ENCODE data around the gene RABL2B.

The RABL2B gene

GRCh38 chr22:50737728-50738648 is 45.4 kb downstream of the RABL2B start, which contains the start of gene ACR:
Gene ACR (plus strand): TSS chr22:50738204. CDS start chr22:50738236, 32 bp downstream.
- DNase-seq: no peak

GRCh38 chr22:50735739-50736030 is 47.8 kb downstream of the RABL2B start:
- DNase-seq: no peak

- no peak for DNase-seq
These were observed 48.3 kb downstream of the RABL2B start for GRCh38 chr22:50734986-50735738.

GRCh38 chr22:50734343-50734771 is 49.1 kb downstream of the RABL2B start:
- DNase-seq: no peak

DNA sequence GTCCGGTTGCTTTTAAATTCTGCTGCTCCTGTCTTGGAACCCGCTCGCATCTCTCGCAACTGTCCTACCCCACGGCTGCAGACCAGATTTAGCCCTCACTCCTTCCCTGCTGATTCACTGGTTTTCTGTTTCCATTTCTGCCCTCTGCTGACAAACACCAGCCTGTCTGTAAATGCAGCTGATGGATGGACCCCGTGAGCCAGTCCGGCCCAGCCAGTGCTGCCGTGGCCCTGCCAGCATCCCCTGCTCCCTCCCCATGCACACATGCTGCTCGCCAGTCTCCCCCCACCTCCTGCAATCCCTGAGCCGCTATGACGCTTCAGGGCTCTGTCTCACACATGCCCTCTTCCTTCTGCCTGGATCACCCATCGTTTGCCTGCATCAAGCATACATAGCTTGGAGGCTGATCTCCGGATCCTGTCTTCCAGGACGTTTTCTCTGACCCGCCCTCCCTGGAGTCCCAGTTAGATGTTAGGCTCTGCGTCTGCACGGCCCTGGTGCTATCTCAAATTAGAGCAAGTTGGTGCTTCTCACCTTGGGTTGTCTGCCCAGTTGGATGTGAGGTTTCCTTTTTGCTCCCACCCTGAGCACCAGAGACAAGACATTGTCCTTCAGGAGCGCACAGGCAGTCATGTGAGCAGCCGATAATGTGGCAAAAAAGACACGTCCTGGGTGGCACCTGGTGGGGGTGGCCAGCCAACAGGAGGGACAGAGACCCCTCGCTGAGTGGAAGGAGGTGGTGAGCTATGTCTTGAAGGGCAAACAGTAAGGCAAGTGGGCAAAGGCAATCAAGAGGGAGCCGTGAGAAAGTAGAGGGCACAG is 49.7 kb downstream of the RABL2B start:
- no peak for DNase-seq

- no peak for DNase-seq
These were observed 50.8 kb downstream of the RABL2B start for GRCh38 chr22:50732681-50733080.

GRCh38 chr22:50731811-50732624 is 51.4 kb downstream of the RABL2B start:
- peak; percentile 21 to 38 for DNase-seq

DNA sequence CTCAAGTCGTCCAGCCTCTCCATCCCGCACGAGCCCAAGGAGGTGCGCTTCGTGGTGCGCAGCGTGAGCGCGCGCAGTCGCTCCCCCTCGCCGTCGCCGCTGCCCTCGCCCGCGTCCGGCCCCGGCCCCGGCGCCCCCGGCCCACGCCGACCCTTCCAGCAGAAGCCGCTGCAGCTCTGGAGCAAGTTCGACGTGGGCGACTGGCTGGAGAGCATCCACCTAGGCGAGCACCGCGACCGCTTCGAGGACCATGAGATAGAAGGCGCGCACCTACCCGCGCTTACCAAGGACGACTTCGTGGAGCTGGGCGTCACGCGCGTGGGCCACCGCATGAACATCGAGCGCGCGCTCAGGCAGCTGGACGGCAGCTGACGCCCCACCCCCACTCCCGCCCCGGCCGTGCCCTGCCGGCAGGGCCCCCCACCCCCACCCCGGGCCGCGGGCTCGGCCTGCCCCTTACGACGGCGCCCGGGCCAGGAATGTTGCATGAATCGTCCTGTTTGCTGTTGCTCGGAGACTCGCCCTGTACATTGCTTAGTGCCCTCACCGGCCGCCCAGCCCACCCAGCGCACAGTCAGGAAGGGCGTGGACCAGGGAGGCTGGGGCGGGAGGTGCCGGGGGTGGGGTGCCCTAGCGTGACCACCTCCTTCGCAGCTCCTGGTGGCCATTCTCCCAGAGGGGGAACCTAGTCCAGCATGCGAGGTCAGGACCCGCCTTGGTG is 52.3 kb downstream of the RABL2B start:
- no peak for DNase-seq

DNA sequence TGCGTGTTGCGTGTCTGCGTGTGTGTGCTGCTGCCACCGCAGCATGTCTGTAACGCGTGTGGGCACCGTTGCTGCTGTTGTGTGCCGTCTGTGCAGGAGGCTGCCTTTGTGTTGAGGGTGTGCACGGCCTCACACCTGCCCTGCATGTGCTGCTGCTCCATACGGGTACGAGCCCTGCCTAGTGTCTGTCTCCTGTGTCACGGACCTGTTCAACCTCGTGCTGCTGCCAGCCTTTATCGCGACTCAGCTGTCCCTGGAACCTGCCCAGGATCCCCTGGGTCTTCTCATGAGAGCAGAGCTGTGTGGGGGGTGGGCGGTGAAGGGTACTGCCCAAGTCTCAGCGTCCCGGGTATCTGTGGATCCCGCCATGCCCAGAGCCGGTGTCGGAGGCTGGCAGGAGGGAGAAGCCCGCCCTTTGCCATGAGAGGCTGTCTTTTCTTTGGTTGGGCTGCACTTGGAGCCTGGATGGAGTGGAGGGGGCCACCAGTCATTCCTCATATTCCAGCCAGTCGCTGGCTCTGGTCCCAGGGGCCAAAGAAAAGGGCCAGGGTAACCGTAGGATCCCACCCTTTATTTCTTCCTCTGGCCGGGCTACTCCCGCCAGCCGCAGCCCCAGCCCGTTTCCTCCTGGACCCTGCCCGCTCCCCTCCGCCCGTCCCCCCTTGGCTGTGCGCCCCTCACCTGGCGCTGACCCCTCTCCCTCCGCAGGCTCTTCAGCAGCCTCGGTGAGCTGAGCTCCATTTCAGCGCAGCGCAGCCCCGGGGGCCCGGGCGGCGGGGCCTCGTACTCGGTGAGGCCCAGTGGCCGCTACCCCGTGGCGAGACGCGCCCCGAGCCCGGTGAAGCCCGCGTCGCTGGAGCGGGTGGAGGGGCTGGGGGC is 53.2 kb downstream of the RABL2B start:
- DNase-seq: no peak

DNA sequence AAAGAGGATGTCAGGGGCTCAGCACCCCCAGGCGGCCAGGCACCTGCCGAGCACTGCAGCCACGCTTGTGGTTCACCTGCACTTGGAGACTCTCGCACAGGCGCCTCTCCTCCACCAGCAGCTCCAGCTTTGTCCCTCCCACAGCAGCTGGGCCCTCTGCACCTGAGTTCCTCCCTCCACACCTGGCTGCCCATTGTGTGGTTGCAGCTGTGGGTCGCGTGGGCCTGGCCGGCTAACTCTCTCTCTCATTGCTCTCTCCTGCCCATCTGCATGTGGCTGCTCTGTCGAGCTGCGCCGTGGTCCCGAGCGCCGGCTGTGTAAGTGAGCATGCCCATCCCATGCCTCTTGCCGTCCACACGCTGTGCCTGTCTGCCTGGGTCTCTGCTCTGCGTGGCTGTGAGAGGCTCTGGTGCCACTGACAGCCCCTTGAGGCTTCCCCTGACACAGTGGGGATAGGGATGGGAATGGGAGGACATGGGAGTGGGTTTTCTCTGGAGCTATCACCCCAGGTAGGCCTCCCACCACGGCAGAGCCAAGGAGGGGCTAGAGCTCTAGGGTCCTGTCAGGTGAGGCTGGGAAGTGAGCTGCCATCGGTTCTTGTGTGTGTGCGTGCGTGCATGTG is 53.9 kb downstream of the RABL2B start:
- DNase-seq: no peak

- no peak for DNase-seq
These were observed 54.9 kb downstream of the RABL2B start for GRCh38 chr22:50728523-50728931.

- no peak for DNase-seq
These were observed 55.5 kb downstream of the RABL2B start for GRCh38 chr22:50727678-50728522.

- DNase-seq: no peak
These were observed 56.6 kb downstream of the RABL2B start for GRCh38 chr22:50726643-50727340.

DNA sequence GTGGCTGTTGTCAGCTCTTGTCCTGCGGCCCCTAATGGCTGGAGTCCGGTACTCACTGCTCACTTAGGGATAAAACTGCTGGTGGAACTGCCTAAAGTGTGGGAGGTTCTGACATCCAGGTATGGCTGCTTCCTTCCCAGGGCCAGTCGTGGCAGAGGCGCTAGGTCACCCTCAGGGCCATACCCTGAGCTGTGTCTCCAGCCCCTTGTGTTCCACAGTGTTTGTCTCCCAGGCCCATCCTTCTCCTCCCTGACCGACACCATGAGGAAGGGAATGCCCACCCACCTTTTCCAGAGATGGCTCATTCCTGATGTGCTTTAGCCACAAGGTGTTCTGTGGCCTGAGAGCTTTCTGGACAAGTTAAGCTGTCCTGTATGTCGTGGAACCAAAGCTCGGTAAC is 57.8 kb downstream of the RABL2B start:
- no peak for DNase-seq

GRCh38 chr22:50724616-50725015 is 58.8 kb downstream of the RABL2B start:
- no peak for DNase-seq

DNA sequence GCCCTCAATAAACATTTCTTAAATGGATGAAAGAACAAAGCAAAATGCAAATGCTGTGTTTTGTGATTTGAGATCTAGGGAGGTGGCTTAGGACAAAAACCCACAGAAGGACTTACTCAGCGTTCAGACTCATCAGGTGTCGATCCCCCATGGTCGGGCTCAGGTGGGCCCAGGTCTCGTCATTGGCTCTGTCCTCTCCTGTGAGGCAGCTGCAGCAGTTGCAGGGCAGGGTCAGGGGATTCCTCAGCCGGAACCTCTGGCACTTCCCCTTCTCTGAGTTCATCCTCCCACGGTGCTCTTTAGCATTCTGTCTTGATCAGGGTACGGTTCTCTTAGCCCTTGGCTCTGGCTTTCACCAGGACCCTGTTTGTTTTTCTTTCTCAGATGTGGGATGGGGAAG is 59.4 kb downstream of the RABL2B start:
- no peak for DNase-seq

- DNase-seq: no peak
These were observed 60.6 kb downstream of the RABL2B start for GRCh38 chr22:50722716-50723428.

Data from AML-193 (cell line).